Prostate gland (tissue), 2 donors: ENCODE measurements around the gene PLXNB1.

Experiments
- POLR2A ChIP-seq: fragments of 450-650 bp; IDR thresholded peaks from one replicate; pipeline ENCODE4 v1.6.1; 2016; ENCODE audit warnings: antibody characterized with exemption, mild to moderate bottlenecking
- POLR2AphosphoS5 ChIP-seq: sonication (generic); formaldehyde crosslinking; IDR thresholded peaks from one replicate; pipeline ENCODE4 v1.6.1; 2017; ENCODE audit warnings: antibody characterized with exemption
- TF ChIP-seq, protein P1 (sequence below), 4 experiments: fragments of 200-600 bp in 2 of 4; fragments of 450-650 bp in 2 of 4; sonication (generic) in 2 of 4; IDR thresholded peaks; 1 replicate in 3 of 4; 2 replicates in 1 of 4; pipeline ENCODE4 v1.5.1; 2016 to 2019; ENCODE audit warnings: antibody characterized with exemption in 4 of 4, mild to moderate bottlenecking in 2 of 4, moderate library complexity in 2 of 4

DNA sequence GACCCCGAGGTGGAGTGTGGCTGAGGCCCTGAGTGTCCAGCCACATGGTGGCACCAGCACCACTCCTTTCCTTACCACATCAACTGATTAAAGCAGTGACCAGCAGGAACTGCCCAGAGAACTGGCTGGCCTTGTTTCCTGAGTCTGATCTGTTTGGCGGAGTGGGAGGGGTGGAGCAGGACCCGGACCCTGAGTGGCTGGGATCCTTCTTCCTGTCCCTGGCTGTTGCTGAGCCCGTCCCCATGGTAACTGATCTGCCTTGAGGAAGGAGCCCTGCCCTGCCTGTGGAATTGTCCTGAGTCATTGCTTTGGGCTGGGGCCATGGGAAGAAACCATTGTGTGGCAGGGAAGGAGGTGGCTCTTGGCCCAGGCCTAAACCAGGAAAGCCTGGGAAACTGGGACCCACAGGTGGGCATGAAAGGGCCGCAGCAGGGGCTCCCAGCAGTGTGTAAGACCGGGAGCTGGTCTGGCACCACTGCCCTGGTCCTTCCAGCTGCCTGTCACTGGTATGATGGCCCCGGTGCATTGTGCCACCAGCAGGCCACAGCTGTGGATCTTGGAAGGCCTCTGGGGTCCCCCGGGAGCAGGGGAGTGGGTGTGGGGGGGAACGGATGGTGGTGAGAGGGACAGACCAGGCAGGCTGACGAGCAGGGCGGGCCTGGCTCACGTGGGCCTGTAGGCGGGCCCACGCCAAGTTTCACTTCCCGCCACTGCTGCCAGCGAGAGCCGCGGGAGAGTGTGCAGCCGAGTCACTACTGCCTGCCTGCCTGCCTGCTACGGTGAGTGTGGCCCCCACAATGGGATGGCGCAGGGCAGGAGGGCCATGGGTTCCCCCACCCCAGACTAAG is 35.9 kb upstream of the PLXNB1 start:
- TF ChIP-seq, protein P1, sequence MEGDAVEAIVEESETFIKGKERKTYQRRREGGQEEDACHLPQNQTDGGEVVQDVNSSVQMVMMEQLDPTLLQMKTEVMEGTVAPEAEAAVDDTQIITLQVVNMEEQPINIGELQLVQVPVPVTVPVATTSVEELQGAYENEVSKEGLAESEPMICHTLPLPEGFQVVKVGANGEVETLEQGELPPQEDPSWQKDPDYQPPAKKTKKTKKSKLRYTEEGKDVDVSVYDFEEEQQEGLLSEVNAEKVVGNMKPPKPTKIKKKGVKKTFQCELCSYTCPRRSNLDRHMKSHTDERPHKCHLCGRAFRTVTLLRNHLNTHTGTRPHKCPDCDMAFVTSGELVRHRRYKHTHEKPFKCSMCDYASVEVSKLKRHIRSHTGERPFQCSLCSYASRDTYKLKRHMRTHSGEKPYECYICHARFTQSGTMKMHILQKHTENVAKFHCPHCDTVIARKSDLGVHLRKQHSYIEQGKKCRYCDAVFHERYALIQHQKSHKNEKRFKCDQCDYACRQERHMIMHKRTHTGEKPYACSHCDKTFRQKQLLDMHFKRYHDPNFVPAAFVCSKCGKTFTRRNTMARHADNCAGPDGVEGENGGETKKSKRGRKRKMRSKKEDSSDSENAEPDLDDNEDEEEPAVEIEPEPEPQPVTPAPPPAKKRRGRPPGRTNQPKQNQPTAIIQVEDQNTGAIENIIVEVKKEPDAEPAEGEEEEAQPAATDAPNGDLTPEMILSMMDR (IDR thresholded peaks at IDR 0.05) = peak; percentile 65 to 97 (median 96)
- peak; percentile 91 for TF ChIP-seq POLR2A
- peak; percentile 96 for TF ChIP-seq POLR2AphosphoS5
